ENCODE data around the gene BRAT1. TPM values are rescaled to one million over a fixed set of nuclear protein-coding genes. Genes with fewer than 3 reads are reported as not detected.

BRAT1 gene
- total RNA-seq, 1 experiment from 2014 or later = 50.0 TPM

- no peak overlapping the region for H3K4me3 Mint-ChIP-seq
- ChIA-PET CTCF (interaction anchor here (0.9 to 1.9 kb wide), 6 partner anchors 18 to 93 kb away, joined by 3 to 8 read pairs (median 4); no protein-coding TSS in a partner anchor), POLR2A (no interaction called here)
- H3K4me1 Mint-ChIP-seq = peaks cover 28% of the 10 kb centered on the region
- no peaks in the 10 kb centered on the region for H3K36me3 Mint-ChIP-seq
- no peak overlapping the region for H3K27ac Mint-ChIP-seq
- ATAC-seq (no peak), DNase-seq (ENCODE audit: low spot score) (no peak)
- H3K27me3 Mint-ChIP-seq (ENCODE audit: low read depth) = peaks cover 19% of the 10 kb centered on the region
- no peaks in the 10 kb centered on the region for H3K9me3 Mint-ChIP-seq
- TF ChIP-seq ZNF263 (CRISPR knock-in tag; IDR thresholded peaks at IDR 0.05; ENCODE audit: low read depth) (no peak), GRHL2 (CRISPR knock-in tag; IDR thresholded peaks at IDR 0.05; ENCODE audit: insufficient replicate concordance, severe bottlenecking) (no peak), IRF2 (CRISPR knock-in tag; IDR thresholded peaks at IDR 0.05; ENCODE audit: borderline replicate concordance, low read depth) (no peak), ZBTB21 (CRISPR knock-in tag; IDR thresholded peaks at IDR 0.05; ENCODE audit: borderline replicate concordance) (no peak), NFATC4 (CRISPR knock-in tag; IDR thresholded peaks at IDR 0.05) (no peak), ZNF281 (CRISPR knock-in tag; IDR thresholded peaks at IDR 0.05) (no peak), PRDM15 (CRISPR knock-in tag; IDR thresholded peaks at IDR 0.05) (no peak), PRRX2 (CRISPR knock-in tag; IDR thresholded peaks at IDR 0.05) (no peak), SMAD3 (CRISPR knock-in tag; IDR thresholded peaks at IDR 0.05; ENCODE audit: borderline replicate concordance) (no peak), ZNF416 (CRISPR knock-in tag; IDR thresholded peaks at IDR 0.05) (no peak), TCF7 (CRISPR knock-in tag; IDR thresholded peaks at IDR 0.05; ENCODE audit: low read depth) (no peak)
- TF ChIP-seq, protein P1, sequence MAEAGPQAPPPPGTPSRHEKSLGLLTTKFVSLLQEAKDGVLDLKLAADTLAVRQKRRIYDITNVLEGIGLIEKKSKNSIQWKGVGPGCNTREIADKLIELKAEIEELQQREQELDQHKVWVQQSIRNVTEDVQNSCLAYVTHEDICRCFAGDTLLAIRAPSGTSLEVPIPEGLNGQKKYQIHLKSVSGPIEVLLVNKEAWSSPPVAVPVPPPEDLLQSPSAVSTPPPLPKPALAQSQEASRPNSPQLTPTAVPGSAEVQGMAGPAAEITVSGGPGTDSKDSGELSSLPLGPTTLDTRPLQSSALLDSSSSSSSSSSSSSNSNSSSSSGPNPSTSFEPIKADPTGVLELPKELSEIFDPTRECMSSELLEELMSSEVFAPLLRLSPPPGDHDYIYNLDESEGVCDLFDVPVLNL (CRISPR knock-in tag; IDR thresholded peaks at IDR 0.05; ENCODE audit: borderline replicate concordance, low read depth) = no peak
- TF ChIP-seq, protein P2, sequence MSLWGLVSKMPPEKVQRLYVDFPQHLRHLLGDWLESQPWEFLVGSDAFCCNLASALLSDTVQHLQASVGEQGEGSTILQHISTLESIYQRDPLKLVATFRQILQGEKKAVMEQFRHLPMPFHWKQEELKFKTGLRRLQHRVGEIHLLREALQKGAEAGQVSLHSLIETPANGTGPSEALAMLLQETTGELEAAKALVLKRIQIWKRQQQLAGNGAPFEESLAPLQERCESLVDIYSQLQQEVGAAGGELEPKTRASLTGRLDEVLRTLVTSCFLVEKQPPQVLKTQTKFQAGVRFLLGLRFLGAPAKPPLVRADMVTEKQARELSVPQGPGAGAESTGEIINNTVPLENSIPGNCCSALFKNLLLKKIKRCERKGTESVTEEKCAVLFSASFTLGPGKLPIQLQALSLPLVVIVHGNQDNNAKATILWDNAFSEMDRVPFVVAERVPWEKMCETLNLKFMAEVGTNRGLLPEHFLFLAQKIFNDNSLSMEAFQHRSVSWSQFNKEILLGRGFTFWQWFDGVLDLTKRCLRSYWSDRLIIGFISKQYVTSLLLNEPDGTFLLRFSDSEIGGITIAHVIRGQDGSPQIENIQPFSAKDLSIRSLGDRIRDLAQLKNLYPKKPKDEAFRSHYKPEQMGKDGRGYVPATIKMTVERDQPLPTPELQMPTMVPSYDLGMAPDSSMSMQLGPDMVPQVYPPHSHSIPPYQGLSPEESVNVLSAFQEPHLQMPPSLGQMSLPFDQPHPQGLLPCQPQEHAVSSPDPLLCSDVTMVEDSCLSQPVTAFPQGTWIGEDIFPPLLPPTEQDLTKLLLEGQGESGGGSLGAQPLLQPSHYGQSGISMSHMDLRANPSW (CRISPR knock-in tag; conservative IDR thresholded peaks at IDR 0.05; ENCODE audit: low read depth) = no peak
- TF ChIP-seq, protein P3, sequence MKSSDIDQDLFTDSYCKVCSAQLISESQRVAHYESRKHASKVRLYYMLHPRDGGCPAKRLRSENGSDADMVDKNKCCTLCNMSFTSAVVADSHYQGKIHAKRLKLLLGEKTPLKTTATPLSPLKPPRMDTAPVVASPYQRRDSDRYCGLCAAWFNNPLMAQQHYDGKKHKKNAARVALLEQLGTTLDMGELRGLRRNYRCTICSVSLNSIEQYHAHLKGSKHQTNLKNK (CRISPR knock-in tag; IDR thresholded peaks at IDR 0.05) = no peak
These were observed 39.1 kb downstream of the BRAT1 start for GRCh38 chr7:2516194-2516555.

Measured in WTC11 (cell line).